RWPE2 (cell line): ENCODE data around the gene ACTR10.
A peak's percentile ranks its signal among the peaks of the same experiment; 100 is the strongest.

Experiments used
- ATAC-seq: fragments of 200-7000 bp; cut with Tn5 transposase; 3 replicates; pipeline ENCODE4 v1.9.1; 2021; ENCODE audit warnings: low read depth
- DNase-seq: peaks from one replicate; pipeline ENCODE4 v3.0.0-alpha.2; 2020; ENCODE audit warnings: low spot score
- H3K27ac ChIP-seq: fragments of 450-650 bp; 2 replicates; pipeline ENCODE4 v1.5.1; 2017; ENCODE audit warnings: mild to moderate bottlenecking; ENCODE audit not compliant: poor library complexity, severe bottlenecking
- H3K27me3 ChIP-seq: fragments of 250-450 bp; sonication (Bioruptor Pico); 2 replicates; pipeline ENCODE4 v1.5.1; 2021; ENCODE audit warnings: mild to moderate bottlenecking, moderate library complexity; ENCODE audit not compliant: insufficient read depth, poor library complexity, severe bottlenecking
- H3K36me3 ChIP-seq: fragments of 250-450 bp; sonication (Bioruptor Pico); 2 replicates; pipeline ENCODE4 v1.5.1; 2020; ENCODE audit warnings: low read depth, mild to moderate bottlenecking, moderate library complexity
- H3K4me1 ChIP-seq: fragments of 250-450 bp; sonication (Bioruptor Pico); 2 replicates; pipeline ENCODE4 v1.5.1; 2021; ENCODE audit warnings: mild to moderate bottlenecking, moderate library complexity; ENCODE audit not compliant: insufficient read depth, poor library complexity, severe bottlenecking
- H3K4me3 ChIP-seq: fragments of 250-450 bp; sonication (Bioruptor Pico); 2 replicates; pipeline ENCODE4 v1.5.1; 2021; ENCODE audit warnings: mild to moderate bottlenecking, moderate library complexity; ENCODE audit not compliant: severe bottlenecking
- H3K9me3 ChIP-seq: fragments of 250-450 bp; sonication (Bioruptor Pico); 2 replicates; pipeline ENCODE4 v1.5.1; 2021; ENCODE audit warnings: mild to moderate bottlenecking, moderate library complexity; ENCODE audit not compliant: severe bottlenecking
- TF ChIP-seq, protein P1 (sequence below): fragments of 450-650 bp; IDR thresholded peaks from one replicate; pipeline ENCODE4 v1.5.1; 2017; ENCODE audit warnings: mild to moderate bottlenecking, moderate library complexity; ENCODE audit not compliant: poor library complexity, severe bottlenecking

Gene ACTR10

DNA sequence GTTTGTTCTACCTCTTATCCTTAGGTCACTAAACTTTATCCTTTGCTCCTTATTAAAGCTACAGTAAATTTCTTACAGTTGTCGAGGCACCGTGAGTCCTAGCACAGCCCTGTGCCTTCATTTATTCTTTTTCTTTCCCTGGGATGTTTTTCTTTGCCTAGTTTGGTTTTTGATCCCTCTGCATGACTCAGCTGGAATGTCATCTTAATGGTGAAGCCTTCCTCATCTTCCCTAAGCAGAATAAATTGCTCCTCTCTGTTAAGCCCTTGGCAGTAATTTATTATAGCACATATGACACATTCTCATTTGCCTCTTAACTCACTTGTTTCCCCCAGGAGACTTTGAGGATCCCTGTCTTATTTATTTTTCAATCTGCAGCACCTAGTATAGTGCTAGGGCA lies 16.6 kb downstream of the ACTR10 start:
- H3K4me3 ChIP-seq: no peak overlapping the region
- TF ChIP-seq, protein P1, sequence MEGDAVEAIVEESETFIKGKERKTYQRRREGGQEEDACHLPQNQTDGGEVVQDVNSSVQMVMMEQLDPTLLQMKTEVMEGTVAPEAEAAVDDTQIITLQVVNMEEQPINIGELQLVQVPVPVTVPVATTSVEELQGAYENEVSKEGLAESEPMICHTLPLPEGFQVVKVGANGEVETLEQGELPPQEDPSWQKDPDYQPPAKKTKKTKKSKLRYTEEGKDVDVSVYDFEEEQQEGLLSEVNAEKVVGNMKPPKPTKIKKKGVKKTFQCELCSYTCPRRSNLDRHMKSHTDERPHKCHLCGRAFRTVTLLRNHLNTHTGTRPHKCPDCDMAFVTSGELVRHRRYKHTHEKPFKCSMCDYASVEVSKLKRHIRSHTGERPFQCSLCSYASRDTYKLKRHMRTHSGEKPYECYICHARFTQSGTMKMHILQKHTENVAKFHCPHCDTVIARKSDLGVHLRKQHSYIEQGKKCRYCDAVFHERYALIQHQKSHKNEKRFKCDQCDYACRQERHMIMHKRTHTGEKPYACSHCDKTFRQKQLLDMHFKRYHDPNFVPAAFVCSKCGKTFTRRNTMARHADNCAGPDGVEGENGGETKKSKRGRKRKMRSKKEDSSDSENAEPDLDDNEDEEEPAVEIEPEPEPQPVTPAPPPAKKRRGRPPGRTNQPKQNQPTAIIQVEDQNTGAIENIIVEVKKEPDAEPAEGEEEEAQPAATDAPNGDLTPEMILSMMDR: no peak
- no peak overlapping the region for H3K27ac ChIP-seq
- H3K4me1 ChIP-seq: no peaks in the 10 kb centered on the region
- H3K36me3 ChIP-seq: peaks cover 88% of the 10 kb centered on the region
- H3K27me3 ChIP-seq: no peaks in the 10 kb centered on the region
- ATAC-seq (no peak), DNase-seq (no peak)
- no peaks in the 10 kb centered on the region for H3K9me3 ChIP-seq

DNA sequence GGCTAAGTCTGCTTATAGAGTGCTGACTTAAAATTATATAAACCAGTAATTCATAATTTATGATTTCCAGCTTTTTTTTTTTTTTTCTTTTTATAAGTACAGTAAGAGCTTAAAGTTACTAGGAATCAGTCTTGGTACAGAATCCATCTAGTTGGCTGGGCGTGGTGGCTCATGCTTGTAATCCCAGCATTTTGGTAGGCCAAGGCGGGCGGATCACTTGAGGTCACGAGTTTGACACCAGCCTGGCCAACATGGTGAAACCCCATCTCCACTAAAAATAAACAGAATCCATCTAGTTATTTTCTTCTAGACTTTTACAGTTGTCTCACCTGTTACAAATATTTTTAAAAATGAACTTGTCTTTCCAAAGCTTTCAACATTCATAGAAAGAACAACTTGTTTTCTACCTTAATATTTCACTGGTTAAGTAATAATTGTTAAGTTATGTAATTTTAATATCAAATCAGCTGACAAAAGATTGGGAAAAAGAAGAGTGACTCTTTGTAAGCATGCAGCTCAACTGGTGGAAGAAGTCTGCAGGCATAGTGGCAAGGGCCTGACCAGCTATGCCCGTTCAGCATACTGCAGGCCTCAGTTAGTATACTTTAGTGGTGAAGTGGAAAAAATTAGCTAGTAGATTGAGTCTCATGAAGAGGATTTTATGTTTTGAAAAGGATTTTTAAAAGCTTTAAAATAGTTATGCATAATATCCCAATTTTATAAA lies 27.3 kb downstream of the ACTR10 start:
- TF ChIP-seq, protein P1: no peak
- Histone ChIP-seq H3K27me3 (no peaks in the 10 kb centered on the region), H3K9me3 (no peaks in the 10 kb centered on the region), H3K36me3 (peaks cover 60% of the 10 kb centered on the region), H3K4me1 (no peaks in the 10 kb centered on the region), H3K4me3 (no peak overlapping the region), H3K27ac (no peak overlapping the region)
- ATAC-seq: no peak
- no peak for DNase-seq

DNA sequence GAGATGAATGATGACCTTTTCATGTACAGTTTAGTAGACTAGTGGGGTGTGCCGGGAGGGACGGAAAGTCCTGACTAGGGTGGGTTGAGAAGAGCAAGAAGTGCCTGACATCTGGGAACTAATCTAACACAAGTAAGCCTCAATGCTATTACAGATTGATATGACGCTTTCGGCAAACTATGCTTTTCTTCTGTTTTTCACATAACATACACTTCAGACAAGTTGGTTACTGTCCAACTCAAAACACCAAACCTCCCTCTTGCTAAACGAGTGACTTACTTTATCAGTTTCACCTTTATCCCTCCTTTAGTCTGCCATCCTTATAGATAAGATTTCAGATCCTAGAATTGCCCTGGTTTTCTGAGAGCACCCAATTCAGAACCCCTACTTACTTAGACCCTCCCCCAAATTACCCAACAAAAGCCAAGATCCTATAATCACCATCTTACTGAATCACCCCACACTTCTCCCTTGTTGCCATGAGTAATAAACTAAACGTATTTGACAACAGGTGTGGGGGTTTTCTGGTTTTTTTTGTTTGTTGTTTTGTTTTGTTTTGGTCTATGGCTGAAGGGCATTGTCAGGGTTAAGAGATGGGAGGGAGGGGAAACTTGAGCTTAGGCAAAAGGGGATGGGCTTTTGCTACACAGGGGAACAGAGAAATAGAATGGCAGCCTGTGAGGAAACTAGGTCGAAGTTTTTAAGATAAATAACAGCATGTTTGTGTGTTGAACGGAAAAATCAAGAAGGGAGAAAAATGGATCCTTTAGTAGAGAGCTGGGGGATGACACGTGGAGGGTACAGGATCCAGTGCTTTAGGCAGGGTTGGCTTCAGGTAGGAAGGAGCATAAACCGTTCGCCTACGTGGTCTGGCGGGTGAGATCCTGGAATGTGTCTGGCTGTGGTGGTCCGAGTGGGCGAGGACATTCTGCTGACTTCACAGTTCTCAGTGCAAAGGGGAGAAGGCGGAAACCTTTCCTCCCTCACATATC lies 38.6 kb downstream of the ACTR10 start:
- Histone ChIP-seq H3K4me3 (peak overlapping the region; percentile 48), H3K27ac (peak overlapping the region; percentile 12)
- no peak for DNase-seq

GRCh38 chr14:58239244-58240195 lies 39.6 kb downstream of the ACTR10 start:
- TF ChIP-seq, protein P1: no peak
- H3K36me3 ChIP-seq: peaks cover 3% of the 10 kb centered on the region; the same call in 1 of the 2 replicates
- peak; percentile 13; the same call in 2 of the 3 replicates for ATAC-seq
- H3K9me3 ChIP-seq: no peaks in the 10 kb centered on the region
- peak overlapping the region; percentile 48 for H3K4me3 ChIP-seq
- DNase-seq: no peak
- H3K27me3 ChIP-seq: no peaks in the 10 kb centered on the region
- H3K4me1 ChIP-seq: peaks cover 10% of the 10 kb centered on the region
- H3K27ac ChIP-seq: peak overlapping the region; percentile 12

More for the DNA sequence above, 38.6 kb downstream of the ACTR10 start:
- ATAC-seq: peak; percentile 46
- Histone ChIP-seq H3K9me3 (no peaks in the 10 kb centered on the region), H3K36me3 (peaks cover 10% of the 10 kb centered on the region), H3K4me1 (peaks cover 8% of the 10 kb centered on the region), H3K27me3 (no peaks in the 10 kb centered on the region)
- TF ChIP-seq, protein P1: no peak
